Neural progenitor cell (in vitro differentiated cells): ENCODE data around the gene SFT2D3. TPM values are rescaled to one million over a fixed set of nuclear protein-coding genes. Genes with fewer than 3 reads are reported as not detected.
A peak's percentile ranks its signal among the peaks of the same experiment; 100 is the strongest.

Source experiments
- DNase-seq: peaks from one replicate; pipeline ENCODE4 v3.0.0-alpha.2; 2016; ENCODE audit warnings: low spot score
- H2AFZ ChIP-seq: fragments of 200-600 bp; sonication (generic); replicated peaks from 2 replicates; pipeline ENCODE4 v1.6.1; 2016; ENCODE audit warnings: antibody characterized with exemption
- H3F3A ChIP-seq: fragments of 200-600 bp; sonication (generic); 2 replicates; pipeline ENCODE4 v1.6.1; 2016; ENCODE audit warnings: antibody characterized with exemption, low read depth
- H3K27ac ChIP-seq: fragments of 200-600 bp; sonication (generic); 2 replicates; pipeline ENCODE4 v1.5.1; 2016; ENCODE audit warnings: mild to moderate bottlenecking
- H3K27me3 ChIP-seq: fragments of 200-600 bp; sonication (generic); 2 replicates; pipeline ENCODE4 v1.6.1; 2016; ENCODE audit warnings: mild to moderate bottlenecking, moderate library complexity
- H3K36me3 ChIP-seq: fragments of 200-600 bp; sonication (generic); 2 replicates; pipeline ENCODE4 v1.5.1; 2016
- H3K4me1 ChIP-seq: fragments of 200-600 bp; sonication (generic); 2 replicates; pipeline ENCODE4 v1.6.1; 2016; ENCODE audit warnings: mixed run types
- H3K4me2 ChIP-seq: fragments of 200-600 bp; sonication (generic); 2 replicates; pipeline ENCODE4 v1.6.1; 2016
- H3K4me3 ChIP-seq: fragments of 200-600 bp; sonication (generic); 2 replicates; pipeline ENCODE4 v1.5.1; 2016
- H3K79me2 ChIP-seq: fragments of 200-600 bp; sonication (generic); 2 replicates; pipeline ENCODE4 v1.6.1; 2016; ENCODE audit warnings: low read depth
- H3K9ac ChIP-seq: fragments of 200-600 bp; sonication (generic); 2 replicates; pipeline ENCODE4 v1.6.1; 2016
- H3K9me3 ChIP-seq: fragments of 200-600 bp; sonication (generic); 2 replicates; pipeline ENCODE4 v1.5.1; 2016; ENCODE audit warnings: low read depth
- H4K20me1 ChIP-seq: fragments of 200-600 bp; sonication (generic); 2 replicates; pipeline ENCODE4 v1.6.1; 2016; ENCODE audit warnings: low read depth
- H3K27ac Mint-ChIP-seq: 3 replicates; pipeline ENCODE4 v1.8.0; 2021; ENCODE audit warnings: mixed read lengths
- H3K27me3 Mint-ChIP-seq: 2 replicates; pipeline ENCODE4 v1.8.0; 2022; ENCODE audit warnings: low read depth, mild to moderate bottlenecking, inconsistent platforms, moderate library complexity, mixed read lengths; ENCODE audit not compliant: insufficient read depth
- H3K36me3 Mint-ChIP-seq: 3 replicates; pipeline ENCODE4 v1.8.0; 2021; ENCODE audit warnings: mixed read lengths
- H3K4me1 Mint-ChIP-seq: 3 replicates; pipeline ENCODE4 v1.8.0; 2021; ENCODE audit warnings: mixed read lengths
- H3K4me3 Mint-ChIP-seq: 3 replicates; pipeline ENCODE4 v1.8.0; 2021; ENCODE audit warnings: mild to moderate bottlenecking, moderate library complexity, mixed read lengths
- H3K9me3 Mint-ChIP-seq: 3 replicates; pipeline ENCODE4 v1.8.0; 2020; ENCODE audit warnings: mixed read lengths
- CTCF ChIP-seq: fragments of 200-600 bp; sonication (generic); IDR thresholded peaks from 2 replicates; pipeline ENCODE4 v1.5.1; 2017; ENCODE audit warnings: antibody characterized with exemption, mild to moderate bottlenecking
- EZH2 ChIP-seq: fragments of 200-600 bp; sonication (generic); IDR thresholded peaks from 2 replicates; pipeline ENCODE4 v1.6.1; 2017; ENCODE audit warnings: antibody characterized with exemption, mild to moderate bottlenecking, moderate library complexity
- EZH2phosphoT487 ChIP-seq: fragments of 200-600 bp; sonication (generic); IDR thresholded peaks from 2 replicates; pipeline ENCODE4 v1.6.1; 2017; ENCODE audit warnings: antibody characterized with exemption
- total RNA-seq: library from RNA; depleted of rRNA; stranded (reverse); fragments of >200 nt; gene quantifications from 2 replicates; pipeline ENCODE4 v1.2.3, GENCODE V29; 2015; ENCODE audit warnings: low replicate concordance

The SFT2D3 gene
- total RNA-seq, 1 donor from 2014 or later: 30.6 TPM

- Mint-ChIP-seq H3K27ac (no peak overlapping the region), H3K36me3 (peaks cover 2% of the 10 kb centered on the region), H3K9me3 (no peaks in the 10 kb centered on the region), H3K27me3 (peaks cover 2% of the 10 kb centered on the region), H3K4me1 (no peaks in the 10 kb centered on the region), H3K4me3 (no peak overlapping the region)
- Histone ChIP-seq H3F3A (no peaks in the 10 kb centered on the region), H3K79me2 (no peaks in the 10 kb centered on the region), H3K27ac (no peak overlapping the region), H3K9me3 (no peaks in the 10 kb centered on the region), H3K4me2 (no peak overlapping the region), H2AFZ (no peak overlapping the region), H3K36me3 (no peaks in the 10 kb centered on the region), H3K9ac (no peak overlapping the region), H3K4me1 (no peaks in the 10 kb centered on the region), H3K27me3 (no peaks in the 10 kb centered on the region), H3K4me3 (no peak overlapping the region), H4K20me1 (no peaks in the 10 kb centered on the region)
- DNase-seq: no peak
- no peak for TF ChIP-seq EZH2
- TF ChIP-seq CTCF: no peak
- no peak for TF ChIP-seq EZH2phosphoT487
These were observed 32.0 kb downstream of the SFT2D3 start for GRCh38 chr2:127733113-127733815.

GRCh38 chr2:127733816-127734537 lies 32.7 kb downstream of the SFT2D3 start:
- Mint-ChIP-seq H3K4me3 (no peak overlapping the region), H3K4me1 (no peaks in the 10 kb centered on the region), H3K27me3 (peaks cover 2% of the 10 kb centered on the region), H3K36me3 (peaks cover 2% of the 10 kb centered on the region), H3K9me3 (no peaks in the 10 kb centered on the region), H3K27ac (no peak overlapping the region)
- no peaks in the 10 kb centered on the region for H4K20me1 ChIP-seq
- no peaks in the 10 kb centered on the region for H3K27me3 ChIP-seq
- no peak for DNase-seq
- no peaks in the 10 kb centered on the region for H3F3A ChIP-seq
- H3K27ac ChIP-seq: no peak overlapping the region
- no peak for TF ChIP-seq EZH2phosphoT487
- no peak for TF ChIP-seq CTCF
- no peak for TF ChIP-seq EZH2
- no peak overlapping the region for H3K9ac ChIP-seq
- H3K4me2 ChIP-seq: no peak overlapping the region
- no peak overlapping the region for H3K4me3 ChIP-seq
- no peak overlapping the region for H2AFZ ChIP-seq
- H3K9me3 ChIP-seq: no peaks in the 10 kb centered on the region
- no peaks in the 10 kb centered on the region for H3K36me3 ChIP-seq
- no peaks in the 10 kb centered on the region for H3K4me1 ChIP-seq
- H3K79me2 ChIP-seq: no peaks in the 10 kb centered on the region

GRCh38 chr2:127735044-127735443 lies 33.7 kb downstream of the SFT2D3 start:
- Histone ChIP-seq H3K4me2 (no peak overlapping the region), H4K20me1 (no peaks in the 10 kb centered on the region), H3K9me3 (no peaks in the 10 kb centered on the region), H3K27ac (peak overlapping the region; percentile 14), H3K27me3 (no peaks in the 10 kb centered on the region), H3K4me3 (no peak overlapping the region), H3K4me1 (no peaks in the 10 kb centered on the region), H3F3A (no peaks in the 10 kb centered on the region), H3K9ac (no peak overlapping the region), H3K79me2 (no peaks in the 10 kb centered on the region), H2AFZ (no peak overlapping the region), H3K36me3 (no peaks in the 10 kb centered on the region)
- Mint-ChIP-seq H3K27ac (no peak overlapping the region), H3K9me3 (no peaks in the 10 kb centered on the region), H3K4me1 (no peaks in the 10 kb centered on the region), H3K27me3 (peaks cover 2% of the 10 kb centered on the region), H3K4me3 (no peak overlapping the region), H3K36me3 (peaks cover 3% of the 10 kb centered on the region)
- no peak for DNase-seq
- TF ChIP-seq EZH2phosphoT487 (no peak), CTCF (no peak), EZH2 (no peak)
